Activated T-cell treated with anti-CD3 and anti-CD28 coated beads, Interleukin-2, amount 50 U/mL, for 24 hours (primary cell): ENCODE data around the gene GNAI3.

ENCODE experiments used
- DNase-seq: peaks from one replicate; pipeline ENCODE4 v3.0.0-alpha.2; 2020
- H3K27ac Mint-ChIP-seq: 2 replicates; pipeline ENCODE4 v1.8.0; 2020; ENCODE audit warnings: mild to moderate bottlenecking, mixed read lengths
- H3K27me3 Mint-ChIP-seq: 2 replicates; pipeline ENCODE4 v1.8.0; 2020; ENCODE audit warnings: mixed read lengths
- H3K36me3 Mint-ChIP-seq: 2 replicates; pipeline ENCODE4 v1.8.0; 2020; ENCODE audit warnings: low read depth, mixed read lengths
- H3K4me1 Mint-ChIP-seq: 2 replicates; pipeline ENCODE4 v1.8.0; 2020; ENCODE audit warnings: low read depth, mixed read lengths
- H3K4me3 Mint-ChIP-seq: 2 replicates; pipeline ENCODE4 v1.8.0; 2020; ENCODE audit warnings: mild to moderate bottlenecking, moderate library complexity, mixed read lengths
- H3K9me3 Mint-ChIP-seq: 2 replicates; pipeline ENCODE4 v1.8.0; 2020; ENCODE audit warnings: mixed read lengths

The GNAI3 gene

DNA sequence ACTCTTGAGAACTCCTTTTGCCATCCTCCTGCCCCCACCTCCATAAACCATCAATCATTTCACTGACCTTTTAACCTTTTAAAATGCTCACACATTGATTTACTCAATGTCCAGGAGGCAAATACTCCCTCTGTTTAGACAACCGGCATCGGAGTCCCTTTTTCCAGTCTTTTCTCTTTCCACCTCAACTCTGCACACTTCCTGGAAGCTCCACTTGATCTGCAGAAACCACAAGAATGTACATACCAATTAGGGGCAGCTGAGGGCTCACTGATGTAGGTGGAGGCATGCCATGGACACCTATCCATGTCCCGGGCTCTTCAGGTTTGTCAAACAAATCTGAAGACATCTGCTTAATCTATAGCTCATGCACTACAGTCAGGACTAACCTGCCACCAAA, 33.6 kb upstream of the GNAI3 start:
- Mint-ChIP-seq H3K36me3 (no peaks in the 10 kb centered on the region), H3K4me1 (peaks cover 21% of the 10 kb centered on the region), H3K4me3 (no peak overlapping the region), H3K9me3 (no peaks in the 10 kb centered on the region), H3K27ac (no peak overlapping the region), H3K27me3 (no peaks in the 10 kb centered on the region)
- DNase-seq, result no peak

DNA sequence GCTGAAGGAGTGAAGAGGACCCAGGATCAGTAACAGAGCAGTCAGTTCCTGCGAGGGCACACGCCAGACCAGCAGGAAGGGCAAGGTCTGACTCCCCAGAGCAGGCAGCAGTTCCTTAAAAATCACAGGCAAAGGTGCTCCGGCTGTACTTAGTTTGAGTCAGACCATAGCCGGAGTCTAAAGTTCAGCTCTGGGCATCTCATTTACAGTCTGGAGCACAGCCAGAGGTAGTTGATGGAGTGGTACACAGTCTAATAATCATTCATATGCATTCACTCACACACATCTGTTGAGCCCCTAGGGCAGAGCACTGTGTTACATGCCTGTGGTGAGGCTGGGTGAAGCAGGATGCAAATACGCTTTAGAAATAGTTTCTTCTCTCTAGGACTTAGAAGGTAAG, 31.5 kb upstream of the GNAI3 start:
- no peaks in the 10 kb centered on the region for H3K36me3 Mint-ChIP-seq
- peaks cover 3% of the 10 kb centered on the region for H3K4me1 Mint-ChIP-seq
- H3K4me3 Mint-ChIP-seq, result no peak overlapping the region
- no peaks in the 10 kb centered on the region for H3K27me3 Mint-ChIP-seq
- no peak overlapping the region for H3K27ac Mint-ChIP-seq
- no peaks in the 10 kb centered on the region for H3K9me3 Mint-ChIP-seq
- DNase-seq, result no peak

DNA sequence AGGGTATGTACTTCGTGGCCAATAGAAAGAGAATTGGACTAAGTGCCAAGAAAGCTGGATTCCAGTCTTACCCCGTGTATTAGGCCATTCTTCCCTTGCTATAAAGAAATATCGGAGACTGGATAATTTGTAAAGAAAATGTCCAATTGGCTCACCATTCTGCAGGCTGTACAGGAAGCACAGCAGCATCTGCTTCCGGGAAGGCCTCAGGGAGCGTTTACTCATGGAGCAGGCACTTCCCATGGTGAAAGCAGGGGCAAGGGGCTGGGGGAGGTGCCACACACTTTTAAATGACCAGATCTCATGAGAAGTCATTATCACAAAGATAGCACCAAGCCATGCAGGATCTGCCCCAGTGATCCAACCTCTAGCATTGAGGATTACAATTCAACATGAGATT, 31.1 kb upstream of the GNAI3 start:
- no peaks in the 10 kb centered on the region for H3K9me3 Mint-ChIP-seq
- no peaks in the 10 kb centered on the region for H3K36me3 Mint-ChIP-seq
- no peaks in the 10 kb centered on the region for H3K27me3 Mint-ChIP-seq
- peaks cover 3% of the 10 kb centered on the region for H3K4me1 Mint-ChIP-seq
- no peak for DNase-seq
- no peak overlapping the region for H3K4me3 Mint-ChIP-seq
- no peak overlapping the region for H3K27ac Mint-ChIP-seq

DNA sequence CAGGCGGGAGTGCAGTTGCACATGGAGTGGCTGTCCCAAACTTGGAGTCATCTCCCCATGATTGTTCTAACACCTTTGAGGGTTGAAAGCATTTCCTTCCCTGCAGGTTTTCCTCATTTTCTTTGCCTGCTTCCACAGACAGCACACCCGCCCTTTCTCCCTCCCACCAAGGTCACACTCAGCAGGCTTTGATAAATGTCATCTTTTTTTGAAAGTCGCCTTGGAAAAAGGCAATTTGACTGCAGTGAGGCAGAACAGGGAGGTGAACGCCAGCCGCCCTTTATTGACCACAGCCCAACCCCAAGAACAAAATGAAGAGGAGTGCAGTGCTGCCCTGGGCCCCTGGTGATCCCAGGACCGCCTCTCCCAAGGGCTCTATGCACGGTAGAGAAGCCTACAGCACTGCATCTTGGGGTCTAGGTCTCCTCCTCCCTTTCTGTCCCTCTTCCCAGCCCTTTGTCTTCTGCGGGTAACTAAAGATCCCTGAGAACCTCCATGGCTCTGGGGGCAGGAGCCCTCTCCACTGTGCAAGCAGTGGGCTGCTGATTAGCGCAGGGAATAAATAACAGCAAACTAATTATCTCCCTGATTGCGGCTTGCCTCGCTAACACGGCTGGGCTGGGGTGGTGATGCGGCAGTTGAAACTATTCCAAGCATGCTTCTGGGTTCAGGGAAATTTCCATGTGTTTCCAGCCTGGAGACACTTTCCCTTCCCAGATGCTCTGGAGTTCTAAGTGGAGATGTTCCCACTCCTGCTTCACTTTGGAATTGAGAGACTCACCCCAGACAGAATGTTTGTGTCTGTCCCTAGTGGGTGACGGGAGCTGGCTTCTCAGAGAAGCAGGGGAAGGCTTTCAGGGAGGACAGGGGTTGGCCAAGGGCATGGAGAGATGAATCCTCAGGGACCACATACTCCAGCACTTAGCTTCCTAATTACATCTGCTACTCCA, 27.1 kb upstream of the GNAI3 start:
- Mint-ChIP-seq H3K4me1 (no peaks in the 10 kb centered on the region), H3K27me3 (no peaks in the 10 kb centered on the region), H3K27ac (no peak overlapping the region), H3K9me3 (no peaks in the 10 kb centered on the region), H3K36me3 (no peaks in the 10 kb centered on the region), H3K4me3 (no peak overlapping the region)
- DNase-seq, result no peak

DNA sequence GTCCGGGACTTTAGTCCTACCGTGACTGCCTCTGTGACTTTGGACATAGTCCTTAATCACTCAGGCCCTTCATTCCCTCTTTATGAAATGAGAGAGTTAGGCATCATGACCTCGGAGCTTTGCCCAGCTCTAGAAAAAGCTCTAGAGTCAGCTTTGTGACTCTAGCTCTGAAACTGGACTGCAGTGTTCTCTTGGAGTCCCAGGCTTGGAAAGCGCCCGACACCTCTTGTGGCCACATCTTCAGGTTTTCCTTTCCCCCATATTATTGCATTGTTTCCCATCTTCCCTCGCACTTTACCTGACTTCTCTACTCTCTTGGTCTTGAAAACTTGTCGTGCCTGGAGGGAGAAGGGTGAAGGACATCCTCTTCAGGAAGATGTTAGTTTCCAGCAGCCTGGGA, 26.4 kb upstream of the GNAI3 start:
- no peak overlapping the region for H3K4me3 Mint-ChIP-seq
- H3K9me3 Mint-ChIP-seq, result no peaks in the 10 kb centered on the region
- no peaks in the 10 kb centered on the region for H3K27me3 Mint-ChIP-seq
- H3K36me3 Mint-ChIP-seq, result no peaks in the 10 kb centered on the region
- DNase-seq, result no peak
- H3K27ac Mint-ChIP-seq, result no peak overlapping the region
- H3K4me1 Mint-ChIP-seq, result no peaks in the 10 kb centered on the region

DNA sequence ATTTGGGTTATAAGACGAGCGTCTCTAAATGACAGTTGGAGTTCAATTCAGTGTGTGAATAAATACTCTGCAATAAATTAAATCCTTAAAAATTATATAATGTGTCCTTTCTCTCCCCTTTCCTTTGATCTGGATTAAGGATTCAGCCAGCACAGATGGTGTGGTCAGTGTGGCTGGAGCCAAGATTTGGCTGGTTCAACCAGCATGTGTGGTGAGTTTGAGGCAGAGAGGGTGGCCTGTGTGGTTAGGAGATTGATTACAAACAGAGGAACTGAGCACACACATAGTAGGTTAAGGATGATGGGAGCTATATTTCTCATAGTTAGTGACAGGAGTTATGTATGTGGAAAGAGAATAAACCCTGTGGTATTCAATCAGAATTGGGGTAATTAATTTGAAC, 24.7 kb upstream of the GNAI3 start:
- Mint-ChIP-seq H3K27me3 (no peaks in the 10 kb centered on the region), H3K4me3 (no peak overlapping the region), H3K27ac (no peak overlapping the region), H3K36me3 (no peaks in the 10 kb centered on the region), H3K4me1 (no peaks in the 10 kb centered on the region), H3K9me3 (no peaks in the 10 kb centered on the region)
- DNase-seq, result no peak

DNA sequence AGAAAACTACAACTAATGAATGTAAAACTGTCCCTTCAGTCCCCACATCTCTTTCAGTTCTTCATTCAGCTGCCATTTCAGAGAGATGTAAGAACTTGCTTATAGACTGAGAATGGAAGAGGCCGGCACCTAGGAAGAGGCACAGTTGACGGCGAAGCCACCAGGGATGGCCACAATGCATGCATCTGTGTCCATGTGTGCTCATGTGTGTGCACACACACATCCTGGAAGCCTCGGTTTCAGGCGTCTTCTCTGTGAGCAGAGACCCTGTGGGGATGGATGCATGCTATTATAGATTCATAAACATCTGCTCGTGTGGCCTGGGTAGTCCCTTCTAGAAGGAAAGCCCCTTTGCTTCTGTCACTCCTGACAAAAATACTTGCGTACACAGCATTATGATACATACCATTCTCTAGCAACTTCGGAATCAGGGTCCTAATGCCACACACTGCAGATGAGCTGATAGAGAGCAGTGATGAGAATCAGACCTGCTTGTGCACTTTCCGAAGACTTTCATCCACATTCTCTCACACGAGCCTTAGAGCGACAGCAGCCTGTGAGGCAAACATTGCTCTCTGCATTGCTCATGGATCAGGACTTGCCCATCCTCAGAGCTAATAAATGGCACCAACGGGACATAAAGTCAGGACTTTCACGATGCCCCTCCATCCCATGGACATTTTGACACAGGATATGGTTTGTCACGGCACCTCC, 21.2 kb upstream of the GNAI3 start:
- no peaks in the 10 kb centered on the region for H3K27me3 Mint-ChIP-seq
- H3K9me3 Mint-ChIP-seq, result no peaks in the 10 kb centered on the region
- DNase-seq, result no peak
- no peaks in the 10 kb centered on the region for H3K36me3 Mint-ChIP-seq
- H3K4me3 Mint-ChIP-seq, result no peak overlapping the region
- H3K4me1 Mint-ChIP-seq, result peaks cover 16% of the 10 kb centered on the region
- H3K27ac Mint-ChIP-seq, result no peak overlapping the region

DNA sequence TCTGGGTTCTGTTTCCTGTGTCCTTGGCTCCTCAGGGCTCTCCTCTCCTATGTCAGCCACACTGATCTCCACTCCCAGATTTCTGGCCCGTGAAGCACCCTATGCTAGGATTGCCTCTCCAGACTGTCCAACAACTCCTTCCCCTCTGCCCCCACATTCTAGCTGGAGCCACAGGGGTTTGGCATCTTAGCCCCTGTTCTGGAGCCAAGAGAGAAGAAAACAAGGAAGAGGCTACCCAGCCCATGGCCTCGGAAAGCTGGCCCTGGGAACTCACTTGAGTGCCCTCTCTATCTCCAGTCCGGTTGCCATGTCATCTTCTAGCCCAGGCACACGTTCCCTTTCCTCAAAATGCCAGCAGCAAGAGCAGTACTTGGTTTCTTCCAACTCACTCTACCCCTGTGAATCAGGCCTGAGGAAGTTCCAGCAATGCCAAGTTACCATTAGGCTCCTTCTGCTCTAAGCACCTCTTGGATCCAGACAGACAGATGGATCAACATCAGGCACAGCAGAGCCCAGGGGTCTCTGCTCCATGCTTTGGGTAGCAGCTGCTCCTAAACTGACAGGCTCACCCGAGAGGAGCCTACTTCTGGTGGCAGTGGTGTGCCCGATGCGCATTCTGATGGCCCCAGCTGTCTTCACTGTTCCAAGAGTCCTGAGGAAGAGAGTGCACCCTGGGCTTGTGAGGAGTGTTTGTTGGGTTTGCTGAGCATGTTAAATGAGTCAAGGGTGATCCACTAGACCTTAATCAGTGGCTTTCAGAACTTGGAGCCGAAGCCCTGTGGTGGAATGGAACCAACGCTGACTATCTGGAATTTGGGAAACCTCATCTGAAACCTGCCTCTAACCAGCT, 20.3 kb upstream of the GNAI3 start:
- no peak for DNase-seq
- H3K27me3 Mint-ChIP-seq, result no peaks in the 10 kb centered on the region
- H3K9me3 Mint-ChIP-seq, result no peaks in the 10 kb centered on the region
- no peak overlapping the region for H3K4me3 Mint-ChIP-seq
- H3K36me3 Mint-ChIP-seq, result no peaks in the 10 kb centered on the region
- no peak overlapping the region for H3K27ac Mint-ChIP-seq
- H3K4me1 Mint-ChIP-seq, result peaks cover 22% of the 10 kb centered on the region

DNA sequence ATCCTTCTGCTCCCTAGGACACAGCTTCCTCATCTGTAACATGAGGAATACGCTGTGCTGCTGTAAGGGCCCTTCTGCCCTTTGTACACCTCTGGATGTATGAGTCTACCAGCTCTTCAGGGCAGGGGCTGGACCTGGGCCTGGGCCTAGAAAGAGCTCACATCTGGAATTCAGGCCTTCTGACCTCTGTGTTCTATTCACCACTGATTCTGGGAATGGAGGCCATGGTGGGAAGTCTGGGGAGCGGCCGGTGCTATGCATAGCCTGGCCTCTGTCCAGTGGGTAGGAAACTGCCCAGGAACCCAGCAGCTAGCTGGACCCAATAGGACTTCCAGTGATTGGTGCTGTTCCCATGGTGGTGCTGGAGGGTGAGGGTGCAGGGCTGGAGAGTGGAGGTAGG, 19.7 kb upstream of the GNAI3 start:
- Mint-ChIP-seq H3K4me3 (no peak overlapping the region), H3K36me3 (no peaks in the 10 kb centered on the region), H3K27me3 (no peaks in the 10 kb centered on the region), H3K4me1 (peaks cover 22% of the 10 kb centered on the region), H3K27ac (no peak overlapping the region), H3K9me3 (no peaks in the 10 kb centered on the region)
- no peak for DNase-seq

DNA sequence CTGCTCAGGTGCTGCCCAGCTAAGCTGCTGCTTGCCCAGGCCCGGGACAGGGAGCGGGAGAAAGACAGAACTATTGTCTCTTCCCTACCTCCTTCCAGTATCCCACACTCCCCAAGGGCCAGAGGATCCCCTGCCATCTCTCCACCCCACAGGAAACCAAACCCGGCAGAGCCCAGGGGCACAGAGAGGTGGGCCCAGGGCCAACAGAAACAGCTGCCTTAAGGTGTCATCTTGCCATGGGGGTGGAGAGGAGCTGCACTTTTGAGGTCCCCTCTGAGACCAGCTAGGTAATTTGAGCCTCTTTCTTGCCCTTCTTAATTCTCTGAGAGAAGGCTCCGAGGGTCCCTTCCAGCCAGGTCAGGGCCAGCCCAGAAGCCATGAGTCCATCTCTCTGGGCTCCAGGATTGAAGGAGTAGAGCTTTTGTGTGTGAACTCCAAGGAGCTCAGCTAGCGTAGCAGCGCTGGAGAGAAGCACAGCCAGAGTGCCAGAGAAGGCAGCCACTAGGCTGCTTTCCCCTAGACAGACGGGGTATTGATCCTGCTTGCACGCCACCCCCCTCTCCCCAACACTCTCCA, 18.4 kb upstream of the GNAI3 start:
- no peak overlapping the region for H3K4me3 Mint-ChIP-seq
- H3K27me3 Mint-ChIP-seq, result no peaks in the 10 kb centered on the region
- no peak overlapping the region for H3K27ac Mint-ChIP-seq
- H3K4me1 Mint-ChIP-seq, result peaks cover 22% of the 10 kb centered on the region
- no peak for DNase-seq
- no peaks in the 10 kb centered on the region for H3K9me3 Mint-ChIP-seq
- no peaks in the 10 kb centered on the region for H3K36me3 Mint-ChIP-seq

DNA sequence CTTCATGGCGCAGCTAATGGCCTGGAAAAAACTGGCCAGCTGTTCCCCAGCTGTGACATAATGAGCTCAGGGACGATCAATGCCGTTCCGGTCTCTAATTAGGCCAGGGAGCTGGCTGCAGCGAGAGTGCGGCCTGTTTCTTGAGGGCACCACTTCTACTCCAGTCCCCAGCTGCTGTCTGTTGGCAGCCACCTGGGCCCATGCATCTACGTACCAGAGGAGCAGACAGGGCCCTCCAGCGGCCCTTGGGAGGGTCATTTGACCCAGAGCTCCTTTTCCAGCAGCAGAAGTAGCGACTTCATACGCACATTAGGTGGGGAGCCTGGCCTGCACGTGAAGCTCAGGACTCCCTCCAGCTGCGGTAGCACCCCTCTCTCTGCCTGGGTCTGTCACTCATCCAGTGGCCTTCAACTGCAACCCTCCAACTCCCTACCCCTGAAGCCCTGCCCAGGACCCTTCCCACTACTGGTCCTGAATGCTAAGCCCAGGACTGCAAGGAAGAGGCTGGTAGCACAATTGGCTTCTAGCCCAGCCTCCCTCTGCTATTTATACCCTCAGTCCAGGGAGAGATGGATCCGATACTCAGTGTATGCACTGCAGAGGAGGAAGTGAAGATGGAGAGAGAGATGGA, 17.8 kb upstream of the GNAI3 start:
- Mint-ChIP-seq H3K4me1 (peaks cover 22% of the 10 kb centered on the region), H3K4me3 (no peak overlapping the region), H3K36me3 (no peaks in the 10 kb centered on the region), H3K27me3 (no peaks in the 10 kb centered on the region), H3K9me3 (no peaks in the 10 kb centered on the region), H3K27ac (no peak overlapping the region)
- no peak for DNase-seq

DNA sequence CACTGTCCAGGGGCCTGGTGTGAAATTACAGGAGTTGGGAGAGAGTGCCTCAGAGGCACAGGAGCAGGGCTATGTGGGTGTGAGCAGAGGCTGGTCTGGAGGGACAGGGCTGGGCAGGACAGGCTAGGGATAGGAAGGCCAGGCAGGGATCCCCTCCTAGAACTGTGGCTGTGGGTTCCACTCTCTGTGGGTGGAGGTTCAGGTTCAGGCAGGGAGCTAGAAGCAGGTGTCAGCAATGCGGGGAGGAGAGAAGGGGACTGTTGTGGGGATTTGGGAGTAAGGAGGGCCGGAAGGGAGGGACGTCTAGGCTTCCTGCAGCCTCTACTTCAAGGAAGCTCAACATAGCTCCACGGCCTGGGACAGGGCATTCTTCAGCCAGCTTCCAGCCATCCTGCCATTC, 17.0 kb upstream of the GNAI3 start:
- H3K4me3 Mint-ChIP-seq, result no peak overlapping the region
- H3K36me3 Mint-ChIP-seq, result no peaks in the 10 kb centered on the region
- H3K9me3 Mint-ChIP-seq, result no peaks in the 10 kb centered on the region
- H3K27ac Mint-ChIP-seq, result peak overlapping the region; percentile 45
- peaks cover 22% of the 10 kb centered on the region for H3K4me1 Mint-ChIP-seq
- H3K27me3 Mint-ChIP-seq, result no peaks in the 10 kb centered on the region
- DNase-seq, result no peak

DNA sequence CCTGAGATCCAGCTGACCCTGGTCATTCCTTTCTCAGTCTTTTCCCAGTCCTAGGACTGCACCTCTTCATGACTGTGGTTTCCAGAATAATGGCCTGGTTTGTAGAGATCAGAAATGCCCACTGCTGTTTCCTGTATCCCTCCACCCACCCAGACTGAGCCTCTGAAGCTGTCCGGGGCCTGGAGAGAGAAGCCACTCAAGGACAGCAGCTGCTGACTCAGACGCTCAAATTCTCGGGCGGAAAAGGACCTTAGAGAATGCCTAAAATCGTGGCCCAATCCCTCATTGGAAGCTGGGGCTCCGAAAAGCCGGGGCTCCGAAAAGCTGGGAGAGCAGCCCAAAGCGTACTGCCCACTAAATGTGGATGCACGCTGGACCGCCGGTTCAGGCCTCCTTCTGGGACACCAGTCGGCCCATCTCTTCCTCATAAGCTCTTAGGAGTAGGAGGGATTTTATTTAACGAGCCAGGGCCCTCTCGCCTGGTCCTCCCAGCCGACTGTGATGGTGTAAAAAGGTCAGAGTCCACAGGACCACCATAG, 16.5 kb upstream of the GNAI3 start:
- Mint-ChIP-seq H3K4me3 (no peak overlapping the region), H3K4me1 (peaks cover 22% of the 10 kb centered on the region), H3K36me3 (no peaks in the 10 kb centered on the region), H3K27me3 (no peaks in the 10 kb centered on the region), H3K27ac (peak overlapping the region; percentile 92), H3K9me3 (no peaks in the 10 kb centered on the region)
- no peak for DNase-seq
